GM23338 (cell line): ENCODE data around the gene KAZN. TPM values are rescaled to one million over a fixed set of nuclear protein-coding genes. Genes with fewer than 3 reads are reported as not detected.

ENCODE experiments used
- ATAC-seq: fragments of 200-7000 bp; cut with Tn5 transposase; 3 replicates; pipeline ENCODE4 v1.9.1; 2020
- DNase-seq: peaks from one replicate; pipeline ENCODE4 v3.0.0-alpha.2; 2015; ENCODE audit warnings: low spot score
- H2AFZ ChIP-seq: fragments of 200-600 bp; sonication (generic); 2 replicates; pipeline ENCODE4 v1.8.0; 2016; ENCODE audit warnings: antibody characterized with exemption, mild to moderate bottlenecking, moderate library complexity
- H3F3A ChIP-seq: fragments of 200-600 bp; sonication (generic); replicated peaks from 2 replicates; pipeline ENCODE4 v1.8.0; 2017; ENCODE audit warnings: antibody characterized with exemption, mixed run types, low read depth
- H3K27ac ChIP-seq: fragments of 200-600 bp; sonication (generic); 2 replicates; pipeline ENCODE4 v1.6.1; 2016; ENCODE audit warnings: low read depth
- H3K27me3 ChIP-seq: fragments of 200-600 bp; sonication (generic); 2 replicates; pipeline ENCODE4 v1.8.0; 2016; ENCODE audit warnings: mild to moderate bottlenecking, mixed run types, moderate library complexity; ENCODE audit not compliant: insufficient read depth
- H3K36me3 ChIP-seq: fragments of 200-600 bp; sonication (generic); 2 replicates; pipeline ENCODE4 v1.8.0; 2016; ENCODE audit warnings: mild to moderate bottlenecking; ENCODE audit not compliant: insufficient read depth
- H3K4me1 ChIP-seq: fragments of 200-600 bp; sonication (generic); 2 replicates; pipeline ENCODE4 v1.8.0; 2016; ENCODE audit warnings: mild to moderate bottlenecking, moderate library complexity; ENCODE audit not compliant: insufficient read depth
- H3K4me2 ChIP-seq: fragments of 200-600 bp; sonication (generic); 2 replicates; pipeline ENCODE4 v1.7.1; 2017; ENCODE audit warnings: mixed run types
- H3K4me3 ChIP-seq: fragments of 200-600 bp; sonication (generic); 2 replicates; pipeline ENCODE4 v1.6.1; 2016; ENCODE audit warnings: mixed run types
- H3K79me2 ChIP-seq: fragments of 200-600 bp; sonication (generic); replicated peaks from 2 replicates; pipeline ENCODE4 v1.8.0; 2017; ENCODE audit warnings: mild to moderate bottlenecking; ENCODE audit not compliant: insufficient read depth
- H3K9me2 ChIP-seq: fragments of 200-600 bp; sonication (generic); 2 replicates; pipeline ENCODE4 v1.8.0; 2017; ENCODE audit not compliant: insufficient read depth
- H4K20me1 ChIP-seq: fragments of 200-600 bp; sonication (generic); replicated peaks from 2 replicates; pipeline ENCODE4 v1.8.0; 2017; ENCODE audit warnings: mild to moderate bottlenecking; ENCODE audit not compliant: insufficient read depth
- H3K27ac Mint-ChIP-seq: 2 replicates; pipeline ENCODE4 v1.8.0; 2020; ENCODE audit warnings: inconsistent platforms, mild to moderate bottlenecking, moderate library complexity, mixed read lengths
- H3K27me3 Mint-ChIP-seq: 3 replicates; pipeline ENCODE4 v1.8.0; 2022; ENCODE audit warnings: low read depth, mild to moderate bottlenecking, moderate library complexity, mixed read lengths, inconsistent platforms; ENCODE audit not compliant: insufficient read depth, poor library complexity
- H3K36me3 Mint-ChIP-seq: 3 replicates; pipeline ENCODE4 v1.8.0; 2021; ENCODE audit warnings: low read depth, mild to moderate bottlenecking, inconsistent platforms, moderate library complexity, mixed read lengths
- H3K4me1 Mint-ChIP-seq: 3 replicates; pipeline ENCODE4 v1.8.0; 2020; ENCODE audit warnings: mild to moderate bottlenecking, inconsistent platforms, mixed read lengths
- H3K4me3 Mint-ChIP-seq: 3 replicates; pipeline ENCODE4 v1.8.0; 2021; ENCODE audit warnings: moderate library complexity, mild to moderate bottlenecking, inconsistent platforms, mixed read lengths
- H3K9me3 Mint-ChIP-seq: 3 replicates; pipeline ENCODE4 v1.8.0; 2020; ENCODE audit warnings: moderate library complexity, mild to moderate bottlenecking, inconsistent platforms, mixed read lengths
- CREB1 ChIP-seq: fragments of 250-450 bp; sonication (Bioruptor Pico); IDR thresholded peaks from 2 replicates; pipeline ENCODE4 v1.5.0; 2020; ENCODE audit warnings: low read depth, mild to moderate bottlenecking, moderate library complexity
- CTCF ChIP-seq, 2 experiments: fragments of 200-600 bp in 1 of 2; sonication (generic) in 1 of 2; conservative IDR thresholded peaks; 2 replicates each; pipeline versions ENCODE4 v1.5.1 to v1.6.1; 2016 to 2017; ENCODE audit warnings: antibody characterized with exemption in 2 of 2, low read depth in 2 of 2, mild to moderate bottlenecking in 2 of 2, moderate library complexity in 1 of 2
- ETS1 ChIP-seq: IDR thresholded peaks from 2 replicates; pipeline ENCODE4 v1.6.1; 2016; ENCODE audit warnings: antibody characterized with exemption
- EZH2 ChIP-seq: fragments of 200-600 bp; sonication (generic); IDR thresholded peaks from one replicate; pipeline ENCODE4 v1.8.0; 2017; ENCODE audit warnings: antibody characterized with exemption, mild to moderate bottlenecking, low read depth; ENCODE audit not compliant: unreplicated experiment
- EZH2phosphoT487 ChIP-seq: fragments of 200-600 bp; sonication (generic); IDR thresholded peaks from one replicate; pipeline ENCODE4 v1.8.1; 2018; ENCODE audit warnings: antibody characterized with exemption; ENCODE audit not compliant: unreplicated experiment
- JUNB ChIP-seq: IDR thresholded peaks from one replicate; pipeline ENCODE4 v1.6.1; 2016; ENCODE audit warnings: antibody characterized with exemption; ENCODE audit not compliant: unreplicated experiment
- NANOG ChIP-seq: IDR thresholded peaks from 2 replicates; pipeline ENCODE4 v1.6.1; 2016; ENCODE audit warnings: antibody characterized with exemption, borderline replicate concordance
- POLR2AphosphoS5 ChIP-seq: IDR thresholded peaks from 2 replicates; pipeline ENCODE4 v1.6.1; 2016; ENCODE audit warnings: antibody characterized with exemption, low read depth
- STAT1 ChIP-seq: IDR thresholded peaks from one replicate; pipeline ENCODE4 v1.6.1; 2016; ENCODE audit warnings: antibody characterized with exemption; ENCODE audit not compliant: unreplicated experiment
- ZNF114 ChIP-seq: fragments of 250-450 bp; sonication (Bioruptor Pico); IDR thresholded peaks from 2 replicates; pipeline ENCODE4 v1.5.0; 2020; ENCODE audit warnings: mild to moderate bottlenecking, moderate library complexity
- ZNF331 ChIP-seq: fragments of 250-450 bp; sonication (Bioruptor Pico); IDR thresholded peaks from 2 replicates; pipeline ENCODE4 v1.5.0; 2020; ENCODE audit warnings: low read depth, mild to moderate bottlenecking, moderate library complexity
- ZNF462 ChIP-seq: fragments of 250-450 bp; sonication (Bioruptor Pico); IDR thresholded peaks from 2 replicates; pipeline ENCODE4 v1.5.0; 2020; ENCODE audit warnings: mild to moderate bottlenecking, moderate library complexity
- polyA plus RNA-seq: library from polyadenylated mRNA; unstranded; fragments of >200 nt; fragmentation: Nextera tagmentation; extraction: Ambion mirVana; gene quantifications from 2 replicates; pipeline ENCODE4 v1.2.1, GENCODE V29; 2016
- total RNA-seq: library from RNA; depleted of rRNA; stranded (reverse); fragments of >200 nt; shearing (Covaris generic); gene quantifications from 2 replicates; pipeline ENCODE4 v1.2.3, GENCODE V29; 2014
- TF ChIP-seq, protein P1 (sequence below): IDR thresholded peaks from one replicate; pipeline ENCODE4 v1.6.1; 2018; ENCODE audit warnings: antibody characterized with exemption; ENCODE audit not compliant: unreplicated experiment

The KAZN gene
- total and polyA plus RNA-seq, 2 experiments from 2014 or later = 9.9 to 15.0 TPM

- no peak overlapping the region; the same call in 2 of the 3 replicates for H3K4me3 Mint-ChIP-seq
- DNase-seq = peak; percentile 57
- peak; percentile 60 for ATAC-seq
Measured at GRCh38 chr1:14759042-14759818, 160.7 kb downstream of the KAZN start.

More at GRCh38 chr1:14759042-14759818, 160.7 kb downstream of the KAZN start:
- Histone ChIP-seq H3K36me3 (no peaks in the 10 kb centered on the region), H3K4me1 (peaks cover 42% of the 10 kb centered on the region), H3K27me3 (no peaks in the 10 kb centered on the region), H3K9me2 (no peaks in the 10 kb centered on the region), H3K27ac (no peak overlapping the region), H2AFZ (no peak overlapping the region), H3F3A (no peaks in the 10 kb centered on the region), H3K4me2 (peak overlapping the region; percentile 52; the same call in 1 of the 2 replicates), H3K79me2 (peaks cover 5% of the 10 kb centered on the region; the same call in 1 of the 2 replicates), H4K20me1 (no peaks in the 10 kb centered on the region), H3K4me3 (no peak overlapping the region; the same call in 1 of the 2 replicates)
- Mint-ChIP-seq H3K36me3 (no peaks in the 10 kb centered on the region), H3K27ac (no peak overlapping the region), H3K27me3 (peaks cover 16% of the 10 kb centered on the region), H3K9me3 (no peaks in the 10 kb centered on the region; the same call in 2 of the 3 replicates), H3K4me1 (peaks cover 48% of the 10 kb centered on the region)
- TF ChIP-seq NANOG = no peak
- TF ChIP-seq ZNF114 (CRISPR knock-in tag) = no peak
- no peak for TF ChIP-seq POLR2AphosphoS5
- no peak for TF ChIP-seq STAT1
- TF ChIP-seq ZNF462 (CRISPR knock-in tag) = no peak
- TF ChIP-seq EZH2 = no peak
- no peak for TF ChIP-seq CREB1 (CRISPR knock-in tag)
- TF ChIP-seq JUNB = no peak
- TF ChIP-seq EZH2phosphoT487 = no peak
- TF ChIP-seq ETS1 = no peak
- TF ChIP-seq, protein P1, sequence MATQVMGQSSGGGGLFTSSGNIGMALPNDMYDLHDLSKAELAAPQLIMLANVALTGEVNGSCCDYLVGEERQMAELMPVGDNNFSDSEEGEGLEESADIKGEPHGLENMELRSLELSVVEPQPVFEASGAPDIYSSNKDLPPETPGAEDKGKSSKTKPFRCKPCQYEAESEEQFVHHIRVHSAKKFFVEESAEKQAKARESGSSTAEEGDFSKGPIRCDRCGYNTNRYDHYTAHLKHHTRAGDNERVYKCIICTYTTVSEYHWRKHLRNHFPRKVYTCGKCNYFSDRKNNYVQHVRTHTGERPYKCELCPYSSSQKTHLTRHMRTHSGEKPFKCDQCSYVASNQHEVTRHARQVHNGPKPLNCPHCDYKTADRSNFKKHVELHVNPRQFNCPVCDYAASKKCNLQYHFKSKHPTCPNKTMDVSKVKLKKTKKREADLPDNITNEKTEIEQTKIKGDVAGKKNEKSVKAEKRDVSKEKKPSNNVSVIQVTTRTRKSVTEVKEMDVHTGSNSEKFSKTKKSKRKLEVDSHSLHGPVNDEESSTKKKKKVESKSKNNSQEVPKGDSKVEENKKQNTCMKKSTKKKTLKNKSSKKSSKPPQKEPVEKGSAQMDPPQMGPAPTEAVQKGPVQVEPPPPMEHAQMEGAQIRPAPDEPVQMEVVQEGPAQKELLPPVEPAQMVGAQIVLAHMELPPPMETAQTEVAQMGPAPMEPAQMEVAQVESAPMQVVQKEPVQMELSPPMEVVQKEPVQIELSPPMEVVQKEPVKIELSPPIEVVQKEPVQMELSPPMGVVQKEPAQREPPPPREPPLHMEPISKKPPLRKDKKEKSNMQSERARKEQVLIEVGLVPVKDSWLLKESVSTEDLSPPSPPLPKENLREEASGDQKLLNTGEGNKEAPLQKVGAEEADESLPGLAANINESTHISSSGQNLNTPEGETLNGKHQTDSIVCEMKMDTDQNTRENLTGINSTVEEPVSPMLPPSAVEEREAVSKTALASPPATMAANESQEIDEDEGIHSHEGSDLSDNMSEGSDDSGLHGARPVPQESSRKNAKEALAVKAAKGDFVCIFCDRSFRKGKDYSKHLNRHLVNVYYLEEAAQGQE = no peak
- no peak for TF ChIP-seq CTCF (conservative IDR thresholded peaks at IDR 0.05; ENCODE audit: low read depth in 2 of 2)
- TF ChIP-seq ZNF331 (CRISPR knock-in tag) = no peak
